ENCODE results near the gene ERP44. TPM values are rescaled to one million over a fixed set of nuclear protein-coding genes. Genes with fewer than 3 reads are reported as not detected.
"Not testable (repeated sequence)": the region's sequence is repeated elsewhere in the genome, so short reads cannot be mapped to it uniquely, and the experiment has no call there.

The ERP44 gene
- total RNA-seq, 3 donors from 2014 or later (not counting 1 experiment from before 2014, with no cell fraction given), result 14.2 to 15.4 (median 15.1) TPM

- DNase-seq (no peak), ATAC-seq (no peak)
- H3K4me3 Mint-ChIP-seq, result no peak overlapping the region
- intact Hi-C loops (cut with micrococcal nuclease), result no loop called here
- H3K9me3 Mint-ChIP-seq, result no peaks in the 10 kb centered on the region
- WGBS (ENCODE audit: insufficient coverage), result 65% methylated on average over 2 of the region's 2 CpGs
- H3K36me3 ChIP-seq (ENCODE audit: control insufficient read depth, insufficient read depth, low read length), result no peaks in the 10 kb centered on the region
- no peaks in the 10 kb centered on the region for H3K4me1 ChIP-seq (ENCODE audit: control insufficient read depth, insufficient read depth, low read length)
- no peaks in the 10 kb centered on the region for H3K36me3 Mint-ChIP-seq
- peaks cover 27 to 53% of the 10 kb centered on the region in 2 donors for H3K4me1 Mint-ChIP-seq
- no peaks in the 10 kb centered on the region for H3K27me3 ChIP-seq (ENCODE audit: control insufficient read depth, insufficient read depth, low read length)
- peak overlapping the region; percentile 72 to 75 for H3K27ac Mint-ChIP-seq
- TF ChIP-seq, protein P1, sequence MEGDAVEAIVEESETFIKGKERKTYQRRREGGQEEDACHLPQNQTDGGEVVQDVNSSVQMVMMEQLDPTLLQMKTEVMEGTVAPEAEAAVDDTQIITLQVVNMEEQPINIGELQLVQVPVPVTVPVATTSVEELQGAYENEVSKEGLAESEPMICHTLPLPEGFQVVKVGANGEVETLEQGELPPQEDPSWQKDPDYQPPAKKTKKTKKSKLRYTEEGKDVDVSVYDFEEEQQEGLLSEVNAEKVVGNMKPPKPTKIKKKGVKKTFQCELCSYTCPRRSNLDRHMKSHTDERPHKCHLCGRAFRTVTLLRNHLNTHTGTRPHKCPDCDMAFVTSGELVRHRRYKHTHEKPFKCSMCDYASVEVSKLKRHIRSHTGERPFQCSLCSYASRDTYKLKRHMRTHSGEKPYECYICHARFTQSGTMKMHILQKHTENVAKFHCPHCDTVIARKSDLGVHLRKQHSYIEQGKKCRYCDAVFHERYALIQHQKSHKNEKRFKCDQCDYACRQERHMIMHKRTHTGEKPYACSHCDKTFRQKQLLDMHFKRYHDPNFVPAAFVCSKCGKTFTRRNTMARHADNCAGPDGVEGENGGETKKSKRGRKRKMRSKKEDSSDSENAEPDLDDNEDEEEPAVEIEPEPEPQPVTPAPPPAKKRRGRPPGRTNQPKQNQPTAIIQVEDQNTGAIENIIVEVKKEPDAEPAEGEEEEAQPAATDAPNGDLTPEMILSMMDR (IDR thresholded peaks at IDR 0.05), result no peak
- H3K4me3 ChIP-seq (ENCODE audit: low read length), result no peak overlapping the region
- no peak overlapping the region for H3K27ac ChIP-seq (ENCODE audit: low read length)
- H3K9me3 ChIP-seq (ENCODE audit: control insufficient read depth, insufficient read depth, low read length), result no peaks in the 10 kb centered on the region
- no peaks in the 10 kb centered on the region for H3K27me3 Mint-ChIP-seq (ENCODE audit: low read depth in 2 of 2)
Measured at GRCh38 chr9:100066539-100066938, 32.3 kb downstream of the ERP44 start.

DNA sequence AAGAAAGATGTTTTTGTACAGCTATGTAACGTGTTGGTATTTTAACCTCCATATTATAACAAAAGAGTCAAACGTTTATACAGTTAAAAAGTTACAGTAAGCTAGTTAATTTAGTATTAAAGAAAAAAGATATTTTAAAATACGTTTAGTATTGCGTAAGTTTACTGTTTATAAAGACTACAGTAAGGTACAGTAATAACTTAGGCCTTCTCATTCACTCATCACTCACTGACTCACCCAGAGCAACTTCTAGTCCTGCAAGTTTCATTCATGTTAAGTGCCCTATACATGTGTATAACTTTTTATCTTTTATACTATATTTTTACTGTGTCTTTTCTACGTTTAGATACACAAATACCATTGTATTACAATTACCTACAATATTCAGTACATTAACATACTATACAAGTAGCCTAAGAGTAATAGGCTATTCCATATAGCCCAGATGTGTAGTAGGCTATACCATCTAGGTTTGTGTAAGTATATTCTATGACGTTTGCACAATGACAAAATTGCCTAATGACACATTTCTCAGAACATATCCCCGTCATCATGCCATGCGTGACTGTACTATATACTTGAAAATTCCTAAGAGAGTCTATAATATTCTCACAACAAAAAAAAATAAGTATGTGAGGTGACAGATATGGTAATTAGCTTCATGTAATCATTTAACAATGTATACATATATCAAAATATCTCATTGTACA is 33.8 kb downstream of the ERP44 start:
- intact Hi-C loops (cut with micrococcal nuclease), result no loop called here
- H3K27ac Mint-ChIP-seq, result peak overlapping the region in 1 of 2 donors; percentile 75
- H3K4me3 Mint-ChIP-seq, result no peak overlapping the region

DNA sequence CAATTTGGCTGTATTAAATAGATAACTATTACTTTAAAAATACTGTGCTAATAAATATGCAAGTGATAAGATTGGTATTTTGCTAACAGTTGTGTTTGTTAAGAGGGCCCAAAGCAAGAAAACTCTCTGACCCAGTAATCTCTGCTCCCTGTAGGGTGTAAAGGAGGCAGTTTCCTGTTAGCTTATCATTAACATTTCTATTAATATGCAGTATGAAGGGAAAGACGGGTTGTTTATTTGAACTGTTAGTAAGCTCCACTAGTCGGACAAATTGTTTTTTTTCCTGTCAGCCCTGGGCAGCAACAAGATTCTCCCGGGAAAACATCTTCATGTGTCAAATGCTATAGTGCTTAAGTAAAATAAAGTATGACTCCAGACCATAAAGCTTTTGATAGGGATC is 35.6 kb downstream of the ERP44 start:
- peak overlapping the region in 1 of 2 donors; percentile 44 for H3K27ac Mint-ChIP-seq
- no peak overlapping the region for H3K27ac ChIP-seq (ENCODE audit: low read length)
- TF ChIP-seq, protein P1 (IDR thresholded peaks at IDR 0.05), result no peak
- 100% methylated on average over 3 of the region's 3 CpGs for WGBS (ENCODE audit: insufficient coverage)
- DNase-seq (no peak), ATAC-seq (peak in 1 of 3 donors; percentile 49)
- H3K4me1 ChIP-seq (ENCODE audit: control insufficient read depth, insufficient read depth, low read length), result peaks cover 2% of the 10 kb centered on the region
- H3K9me3 ChIP-seq (ENCODE audit: control insufficient read depth, insufficient read depth, low read length), result no peaks in the 10 kb centered on the region
- no peaks in the 10 kb centered on the region for H3K9me3 Mint-ChIP-seq
- H3K4me3 Mint-ChIP-seq, result no peak overlapping the region
- no peaks in the 10 kb centered on the region for H3K36me3 Mint-ChIP-seq
- H3K36me3 ChIP-seq (ENCODE audit: control insufficient read depth, insufficient read depth, low read length), result peaks cover 7% of the 10 kb centered on the region
- peaks cover 21 to 46% of the 10 kb centered on the region in 2 donors for H3K4me1 Mint-ChIP-seq
- no peak overlapping the region for H3K4me3 ChIP-seq (ENCODE audit: low read length)
- no peaks in the 10 kb centered on the region for H3K27me3 Mint-ChIP-seq (ENCODE audit: low read depth in 2 of 2)
- intact Hi-C loops (cut with micrococcal nuclease), result no loop called here
- H3K27me3 ChIP-seq (ENCODE audit: control insufficient read depth, insufficient read depth, low read length), result no peaks in the 10 kb centered on the region

More for the DNA sequence above, 33.8 kb downstream of the ERP44 start:
- ATAC-seq (no peak), DNase-seq (no peak)
- H3K27me3 ChIP-seq (ENCODE audit: control insufficient read depth, insufficient read depth, low read length), result no peaks in the 10 kb centered on the region
- Mint-ChIP-seq H3K9me3 (no peaks in the 10 kb centered on the region), H3K27me3 (ENCODE audit: low read depth in 2 of 2) (no peaks in the 10 kb centered on the region), H3K36me3 (no peaks in the 10 kb centered on the region), H3K4me1 (peaks cover 21 to 46% of the 10 kb centered on the region in 2 donors)
- H3K9me3 ChIP-seq (ENCODE audit: control insufficient read depth, insufficient read depth, low read length), result no peaks in the 10 kb centered on the region
- 100% methylated on average over 1 of the region's 8 CpGs for WGBS (ENCODE audit: insufficient coverage)
- no peaks in the 10 kb centered on the region for H3K36me3 ChIP-seq (ENCODE audit: control insufficient read depth, insufficient read depth, low read length)
- H3K4me3 ChIP-seq (ENCODE audit: low read length), result no peak overlapping the region
- H3K27ac ChIP-seq (ENCODE audit: low read length), result no peak overlapping the region
- H3K4me1 ChIP-seq (ENCODE audit: control insufficient read depth, insufficient read depth, low read length), result peaks cover 2% of the 10 kb centered on the region
- TF ChIP-seq, protein P1 (IDR thresholded peaks at IDR 0.05), result no peak

DNA sequence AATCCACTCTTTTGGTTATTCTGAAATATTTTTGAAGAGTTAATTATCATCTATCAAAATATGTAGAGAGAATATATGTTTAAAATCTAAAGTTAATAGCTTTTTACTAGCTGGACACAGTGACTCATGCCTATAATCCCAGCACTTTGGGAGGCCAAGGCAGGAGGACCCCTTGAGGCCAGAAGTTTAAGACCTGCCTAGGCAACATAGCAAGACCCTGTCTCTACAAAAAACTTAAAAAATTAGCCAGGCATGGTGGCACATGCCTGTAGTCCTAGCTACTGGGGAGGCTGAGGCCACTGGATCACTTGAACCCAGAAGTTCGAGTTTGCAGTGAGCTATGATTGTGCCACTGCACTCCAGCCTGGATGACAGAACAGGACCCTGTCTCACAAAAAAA is 36.1 kb downstream of the ERP44 start:
- peaks cover 21 to 46% of the 10 kb centered on the region in 2 donors for H3K4me1 Mint-ChIP-seq
- H3K4me3 ChIP-seq (ENCODE audit: low read length); H3K4me3 Mint-ChIP-seq; H3K36me3 Mint-ChIP-seq; H3K27me3 ChIP-seq (ENCODE audit: control insufficient read depth, insufficient read depth, low read length); H3K27me3 Mint-ChIP-seq (ENCODE audit: low read depth in 2 of 2); DNase-seq; ATAC-seq; intact Hi-C loops (cut with micrococcal nuclease); H3K9me3 Mint-ChIP-seq; H3K36me3 ChIP-seq (ENCODE audit: control insufficient read depth, insufficient read depth, low read length); H3K9me3 ChIP-seq (ENCODE audit: control insufficient read depth, insufficient read depth, low read length); H3K27ac Mint-ChIP-seq; H3K4me1 ChIP-seq (ENCODE audit: control insufficient read depth, insufficient read depth, low read length); H3K27ac ChIP-seq (ENCODE audit: low read length): not testable (repeated sequence)
- 100% methylated on average over 1 of the region's 1 CpG for WGBS (ENCODE audit: insufficient coverage)
